ENCODE measurements around the gene MORC1.

The MORC1 gene

GRCh38 chr3:109025896-109026295 is 92.0 kb downstream of the MORC1 start:
- no peak for DNase-seq

GRCh38 chr3:109023656-109024254 is 94.2 kb downstream of the MORC1 start:
- DNase-seq: no peak

GRCh38 chr3:109023167-109023566 is 94.8 kb downstream of the MORC1 start:
- DNase-seq: no peak

GRCh38 chr3:109021556-109021955 is 96.4 kb downstream of the MORC1 start:
- DNase-seq: no peak

GRCh38 chr3:109018828-109019227 is 99.1 kb downstream of the MORC1 start:
- no peak for DNase-seq

- DNase-seq: no peak
Observed at GRCh38 chr3:109005443-109005842, 112.5 kb downstream of the MORC1 start.

GRCh38 chr3:108998436-108998835 is 119.5 kb downstream of the MORC1 start:
- DNase-seq: no peak

- no peak for DNase-seq
Observed at GRCh38 chr3:108985844-108986243, 132.1 kb downstream of the MORC1 start.

GRCh38 chr3:108983051-108983450 is 134.9 kb downstream of the MORC1 start:
- DNase-seq: no peak

GRCh38 chr3:108976058-108976457 is 141.9 kb downstream of the MORC1 start:
- no peak for DNase-seq

GRCh38 chr3:108973019-108973418 is 144.9 kb downstream of the MORC1 start:
- no peak for DNase-seq

GRCh38 chr3:108972482-108972881 is 145.5 kb downstream of the MORC1 start:
- no peak for DNase-seq

GRCh38 chr3:108970561-108970960 is 147.4 kb downstream of the MORC1 start:
- DNase-seq: no peak

- DNase-seq: no peak
Observed at GRCh38 chr3:108966773-108967172, 151.2 kb downstream of the MORC1 start.

GRCh38 chr3:108959017-108959416 is 158.9 kb downstream of the MORC1 start:
- DNase-seq: no peak

GRCh38 chr3:108953700-108954099 is 164.2 kb downstream of the MORC1 start, which contains the start of gene GUCA1C:
TSS of gene GUCA1C (minus strand) at chr3:108953879. CDS start at chr3:108953762, 117 bp downstream.
- DNase-seq: no peak

GRCh38 chr3:108953210-108953609 is 164.7 kb downstream of the MORC1 start:
- no peak for DNase-seq

- DNase-seq: no peak
Observed at GRCh38 chr3:108951820-108952501, 166.0 kb downstream of the MORC1 start.

- no peak for DNase-seq
Observed at GRCh38 chr3:108947855-108948254, 170.1 kb downstream of the MORC1 start.

GRCh38 chr3:108946292-108947285 is 171.3 kb downstream of the MORC1 start:
- DNase-seq: no peak

GRCh38 chr3:108940568-108941263 is 177.2 kb downstream of the MORC1 start:
- no peak for DNase-seq

GRCh38 chr3:108940166-108940565 is 177.8 kb downstream of the MORC1 start:
- no peak for DNase-seq

Data from activated gamma-delta T cell (primary cell).